Ectodermal cell (in vitro differentiated cells): Measurements from ENCODE around the gene POMT2.
"Not testable (repeated sequence)": the region's sequence is repeated elsewhere in the genome, so short reads cannot be mapped to it uniquely, and the experiment has no call there.

Experiments used
- H3K27ac ChIP-seq: 2 replicates; pipeline ENCODE4 v1.7.0; 2013; ENCODE audit warnings: mild to moderate bottlenecking, low read depth, low read length; ENCODE audit not compliant: insufficient read depth, poor library complexity, severe bottlenecking
- H3K27me3 ChIP-seq: 2 replicates; pipeline ENCODE4 v1.7.0; 2013; ENCODE audit warnings: mild to moderate bottlenecking, low read length; ENCODE audit not compliant: insufficient read depth, control insufficient read depth, poor library complexity, severe bottlenecking
- H3K36me3 ChIP-seq: one replicate; pipeline ENCODE4 v1.7.0; 2013; ENCODE audit warnings: low read length; ENCODE audit not compliant: control insufficient read depth, insufficient read depth
- H3K4me1 ChIP-seq: one replicate; pipeline ENCODE4 v1.7.0; 2013; ENCODE audit warnings: low read length; ENCODE audit not compliant: control insufficient read depth, insufficient read depth
- H3K4me3 ChIP-seq: 2 replicates; pipeline ENCODE4 v1.7.0; 2013; ENCODE audit warnings: low read depth, low read length, control low read depth; ENCODE audit not compliant: insufficient read depth
- H3K9me3 ChIP-seq: 2 replicates; pipeline ENCODE4 v1.7.0; 2013; ENCODE audit warnings: mild to moderate bottlenecking, low read length, moderate library complexity; ENCODE audit not compliant: control insufficient read depth
- WGBS, 2 experiments: methylation state at CpG; one replicate each; pipeline ENCODE4 v1.1.7; 2013; ENCODE audit warnings: missing lambda C conversion rate in 2 of 2; 5-methylcytosine and 5-hydroxymethylcytosine counted together

POMT2 gene

GRCh38 chr14:77344377-77344996, 23.8 kb upstream of the POMT2 start:
- Histone ChIP-seq H3K4me3 (no peak overlapping the region), H3K27me3 (no peaks in the 10 kb centered on the region), H3K9me3 (no peaks in the 10 kb centered on the region), H3K27ac (no peak overlapping the region), H3K4me1 (peaks cover 3% of the 10 kb centered on the region), H3K36me3 (peaks cover 4% of the 10 kb centered on the region)
- WGBS, 2 experiments: 64 to 66% methylated on average over 3 of the region's 3 CpGs

GRCh38 chr14:77343662-77344061, 23.0 kb upstream of the POMT2 start:
- H3K4me1 ChIP-seq: peaks cover 3% of the 10 kb centered on the region
- no peaks in the 10 kb centered on the region for H3K9me3 ChIP-seq
- no peak overlapping the region for H3K4me3 ChIP-seq
- no peaks in the 10 kb centered on the region for H3K27me3 ChIP-seq
- WGBS, 2 experiments: 90 to 92% methylated on average over 2 of the region's 2 CpGs
- peaks cover 4% of the 10 kb centered on the region for H3K36me3 ChIP-seq
- no peak overlapping the region for H3K27ac ChIP-seq

- H3K36me3 ChIP-seq: peaks cover 4% of the 10 kb centered on the region
- H3K9me3 ChIP-seq: no peaks in the 10 kb centered on the region
- H3K4me1 ChIP-seq: peaks cover 3% of the 10 kb centered on the region
- WGBS, 2 experiments: 90 to 92% methylated on average over 10 of the region's 10 CpGs
- no peaks in the 10 kb centered on the region for H3K27me3 ChIP-seq
- no peak overlapping the region for H3K27ac ChIP-seq
- H3K4me3 ChIP-seq: no peak overlapping the region
These were observed 22.2 kb upstream of the POMT2 start for GRCh38 chr14:77342726-77343397.

GRCh38 chr14:77340389-77340788, 19.7 kb upstream of the POMT2 start:
- Histone ChIP-seq H3K27me3 (no peaks in the 10 kb centered on the region), H3K4me1 (peaks cover 3% of the 10 kb centered on the region), H3K4me3 (no peak overlapping the region), H3K36me3 (peaks cover 4% of the 10 kb centered on the region), H3K9me3 (no peaks in the 10 kb centered on the region), H3K27ac (no peak overlapping the region)
- 89 to 93% methylated on average over 4 of the region's 4 CpGs for WGBS, 2 experiments

- Histone ChIP-seq H3K27ac (no peak overlapping the region), H3K4me1 (peaks cover under 1% of the 10 kb centered on the region), H3K36me3 (peaks cover 4% of the 10 kb centered on the region), H3K27me3 (no peaks in the 10 kb centered on the region), H3K9me3 (no peaks in the 10 kb centered on the region), H3K4me3 (no peak overlapping the region)
- 100% methylated on average over 1 of the region's 1 CpG for WGBS, 2 experiments
These were observed 18.7 kb upstream of the POMT2 start for GRCh38 chr14:77339407-77339806.

- Histone ChIP-seq H3K9me3 (no peaks in the 10 kb centered on the region), H3K4me1 (no peaks in the 10 kb centered on the region), H3K36me3 (peaks cover 4% of the 10 kb centered on the region), H3K27ac (no peak overlapping the region), H3K4me3 (no peak overlapping the region), H3K27me3 (no peaks in the 10 kb centered on the region)
- WGBS, 2 experiments: 86 to 100% methylated on average over 2 of the region's 2 CpGs
These were observed 17.6 kb upstream of the POMT2 start for GRCh38 chr14:77338302-77338701.

- peaks cover 4% of the 10 kb centered on the region for H3K36me3 ChIP-seq
- no peaks in the 10 kb centered on the region for H3K4me1 ChIP-seq
- no peak overlapping the region for H3K27ac ChIP-seq
- WGBS, 2 experiments: 66 to 73% methylated on average over 2 of the region's 3 CpGs
- no peaks in the 10 kb centered on the region for H3K9me3 ChIP-seq
- H3K4me3 ChIP-seq: no peak overlapping the region
- H3K27me3 ChIP-seq: no peaks in the 10 kb centered on the region
These were observed 17.2 kb upstream of the POMT2 start for GRCh38 chr14:77337880-77338279.

- 94 to 95% methylated on average over 9 of the region's 9 CpGs for WGBS, 2 experiments
These were observed 16.6 kb upstream of the POMT2 start for GRCh38 chr14:77337255-77337654.

GRCh38 chr14:77335576-77335975, 14.9 kb upstream of the POMT2 start:
- H3K9me3 ChIP-seq: no peaks in the 10 kb centered on the region
- no peaks in the 10 kb centered on the region for H3K4me1 ChIP-seq
- H3K36me3 ChIP-seq: no peaks in the 10 kb centered on the region
- no peak overlapping the region for H3K4me3 ChIP-seq
- WGBS, 2 experiments: 93 to 100% methylated on average over 2 to 3 of the region's 3 CpGs
- no peak overlapping the region for H3K27ac ChIP-seq
- H3K27me3 ChIP-seq: no peaks in the 10 kb centered on the region

More at GRCh38 chr14:77337255-77337654, 16.6 kb upstream of the POMT2 start:
- not testable (repeated sequence) for H3K9me3 ChIP-seq, H3K4me1 ChIP-seq, H3K27ac ChIP-seq, H3K4me3 ChIP-seq, H3K36me3 ChIP-seq, H3K27me3 ChIP-seq

GRCh38 chr14:77329872-77330271, 9.2 kb upstream of the POMT2 start:
- WGBS, 2 experiments: 93 to 98% methylated on average over 7 of the region's 7 CpGs

More at GRCh38 chr14:77329872-77330271, 9.2 kb upstream of the POMT2 start:
- Histone ChIP-seq H3K4me1 (peaks cover 3% of the 10 kb centered on the region), H3K27me3 (no peaks in the 10 kb centered on the region), H3K4me3 (no peak overlapping the region), H3K9me3 (no peaks in the 10 kb centered on the region), H3K27ac (no peak overlapping the region), H3K36me3 (no peaks in the 10 kb centered on the region)
